Sigmoid colon (tissue), 4 donors: ENCODE data around the gene NPHP4.

Source experiments
- EP300 ChIP-seq, 4 donors: sonication (generic); formaldehyde crosslinking; IDR thresholded peaks; one replicate each; pipeline ENCODE4 v1.6.1; 2017; ENCODE audit warnings: antibody characterized with exemption in 4 of 4
- POLR2A ChIP-seq, 2 donors: fragments of 450-650 bp; IDR thresholded peaks; one replicate each; pipeline ENCODE4 v1.6.1; 2016; ENCODE audit warnings: antibody characterized with exemption in 2 of 2, mild to moderate bottlenecking in 2 of 2, moderate library complexity in 2 of 2
- POLR2AphosphoS5 ChIP-seq, 4 donors: sonication (generic); formaldehyde crosslinking; IDR thresholded peaks; one replicate each; pipeline ENCODE4 v1.6.1; 2017; ENCODE audit warnings: antibody characterized with exemption in 4 of 4
- TF ChIP-seq, protein P1 (sequence below), 4 experiments: fragments of 450-650 bp in 3 of 4; fragments of 200-600 bp in 1 of 4; IDR thresholded peaks; one replicate each; pipeline ENCODE4 v1.5.1; 2016 to 2019; ENCODE audit warnings: antibody characterized with exemption in 4 of 4, mild to moderate bottlenecking in 3 of 4, moderate library complexity in 2 of 4

DNA sequence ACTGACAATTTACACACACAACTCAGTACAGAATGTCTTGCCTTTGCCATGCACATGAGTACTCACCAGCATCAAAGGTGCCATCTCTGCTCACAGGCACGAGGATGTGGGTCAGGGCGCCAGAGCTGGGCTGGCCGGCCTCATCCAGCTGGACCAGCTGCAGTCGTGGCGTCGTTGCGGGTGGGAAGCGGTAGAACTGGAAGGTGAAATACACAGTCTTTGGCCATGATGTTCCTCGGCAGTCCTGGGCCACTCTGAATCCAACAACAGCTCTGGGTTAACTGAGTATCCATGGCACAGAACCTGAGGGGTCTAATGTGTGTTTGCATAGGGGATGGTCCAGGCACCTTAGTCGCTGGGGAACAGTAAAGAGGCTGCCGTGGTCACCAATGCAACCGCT lies 87.7 kb downstream of the NPHP4 start:
- TF ChIP-seq, protein P1, sequence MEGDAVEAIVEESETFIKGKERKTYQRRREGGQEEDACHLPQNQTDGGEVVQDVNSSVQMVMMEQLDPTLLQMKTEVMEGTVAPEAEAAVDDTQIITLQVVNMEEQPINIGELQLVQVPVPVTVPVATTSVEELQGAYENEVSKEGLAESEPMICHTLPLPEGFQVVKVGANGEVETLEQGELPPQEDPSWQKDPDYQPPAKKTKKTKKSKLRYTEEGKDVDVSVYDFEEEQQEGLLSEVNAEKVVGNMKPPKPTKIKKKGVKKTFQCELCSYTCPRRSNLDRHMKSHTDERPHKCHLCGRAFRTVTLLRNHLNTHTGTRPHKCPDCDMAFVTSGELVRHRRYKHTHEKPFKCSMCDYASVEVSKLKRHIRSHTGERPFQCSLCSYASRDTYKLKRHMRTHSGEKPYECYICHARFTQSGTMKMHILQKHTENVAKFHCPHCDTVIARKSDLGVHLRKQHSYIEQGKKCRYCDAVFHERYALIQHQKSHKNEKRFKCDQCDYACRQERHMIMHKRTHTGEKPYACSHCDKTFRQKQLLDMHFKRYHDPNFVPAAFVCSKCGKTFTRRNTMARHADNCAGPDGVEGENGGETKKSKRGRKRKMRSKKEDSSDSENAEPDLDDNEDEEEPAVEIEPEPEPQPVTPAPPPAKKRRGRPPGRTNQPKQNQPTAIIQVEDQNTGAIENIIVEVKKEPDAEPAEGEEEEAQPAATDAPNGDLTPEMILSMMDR (IDR thresholded peaks at IDR 0.05), result no peak
- no peak for TF ChIP-seq POLR2AphosphoS5 (IDR thresholded peaks at IDR 0.05)
- no peak for TF ChIP-seq EP300 (IDR thresholded peaks at IDR 0.05)
- no peak for TF ChIP-seq POLR2A (IDR thresholded peaks at IDR 0.05)
